Thoracic aorta (tissue), 2 donors: ENCODE measurements around the gene SOX18. TPM values are rescaled to one million over a fixed set of nuclear protein-coding genes. Genes with fewer than 3 reads are reported as not detected.

Source experiments
- ATAC-seq: fragments of 150-250 bp; one replicate; pipeline ENCODE4 v1.8.0; 2017; ENCODE audit warnings: low read depth; ENCODE audit not compliant: insufficient number of reproducible peaks, low FRiP score
- DNase-seq: peaks from one replicate; pipeline ENCODE4 v3.0.0-alpha.2; 2020; ENCODE audit warnings: low spot score
- H3K27ac ChIP-seq, 2 donors: fragments of 200-600 bp; sonication (generic); 1 replicate in 1 of 2; 2 replicates in 1 of 2; pipeline ENCODE4 v1.5.1; 2016; ENCODE audit warnings: mild to moderate bottlenecking in 2 of 2, moderate library complexity in 2 of 2
- H3K27me3 ChIP-seq: fragments of 200-600 bp; sonication (generic); replicated peaks from 2 replicates; pipeline ENCODE4 v1.6.0; 2016; ENCODE audit warnings: mild to moderate bottlenecking; ENCODE audit not compliant: insufficient read depth
- H3K36me3 ChIP-seq: fragments of 200-600 bp; sonication (generic); one replicate; pipeline ENCODE4 v1.5.1; 2016
- H3K4me1 ChIP-seq, 2 donors: fragments of 200-600 bp; sonication (generic); 1 replicate in 1 of 2; 2 replicates in 1 of 2; pipeline versions ENCODE4 v1.5.1 to v1.6.0; 2016; ENCODE audit warnings: low read depth in 2 of 2, mild to moderate bottlenecking in 1 of 2; ENCODE audit not compliant: control insufficient read depth in 1 of 2
- H3K4me3 ChIP-seq: fragments of 200-600 bp; sonication (generic); 2 replicates; pipeline ENCODE4 v1.5.1; 2016; ENCODE audit warnings: mild to moderate bottlenecking
- H3K9me3 ChIP-seq: fragments of 200-600 bp; sonication (generic); 2 replicates; pipeline ENCODE4 v1.5.1; 2016
- total RNA-seq, 2 donors: library from RNA; depleted of rRNA; stranded (reverse); fragments of >200 nt; gene quantifications; one replicate each; pipeline versions ENCODE4 v1.1.0 to v1.2.3, GENCODE V29; 2016
- TF ChIP-seq, protein P1 (sequence below): fragments of 200-600 bp; sonication (generic); IDR thresholded peaks from one replicate; pipeline ENCODE4 v1.5.1; 2019; ENCODE audit warnings: antibody characterized with exemption

Gene SOX18
- total RNA-seq, 2 donors from 2014 or later: 4.2 to 15.3 TPM

DNA sequence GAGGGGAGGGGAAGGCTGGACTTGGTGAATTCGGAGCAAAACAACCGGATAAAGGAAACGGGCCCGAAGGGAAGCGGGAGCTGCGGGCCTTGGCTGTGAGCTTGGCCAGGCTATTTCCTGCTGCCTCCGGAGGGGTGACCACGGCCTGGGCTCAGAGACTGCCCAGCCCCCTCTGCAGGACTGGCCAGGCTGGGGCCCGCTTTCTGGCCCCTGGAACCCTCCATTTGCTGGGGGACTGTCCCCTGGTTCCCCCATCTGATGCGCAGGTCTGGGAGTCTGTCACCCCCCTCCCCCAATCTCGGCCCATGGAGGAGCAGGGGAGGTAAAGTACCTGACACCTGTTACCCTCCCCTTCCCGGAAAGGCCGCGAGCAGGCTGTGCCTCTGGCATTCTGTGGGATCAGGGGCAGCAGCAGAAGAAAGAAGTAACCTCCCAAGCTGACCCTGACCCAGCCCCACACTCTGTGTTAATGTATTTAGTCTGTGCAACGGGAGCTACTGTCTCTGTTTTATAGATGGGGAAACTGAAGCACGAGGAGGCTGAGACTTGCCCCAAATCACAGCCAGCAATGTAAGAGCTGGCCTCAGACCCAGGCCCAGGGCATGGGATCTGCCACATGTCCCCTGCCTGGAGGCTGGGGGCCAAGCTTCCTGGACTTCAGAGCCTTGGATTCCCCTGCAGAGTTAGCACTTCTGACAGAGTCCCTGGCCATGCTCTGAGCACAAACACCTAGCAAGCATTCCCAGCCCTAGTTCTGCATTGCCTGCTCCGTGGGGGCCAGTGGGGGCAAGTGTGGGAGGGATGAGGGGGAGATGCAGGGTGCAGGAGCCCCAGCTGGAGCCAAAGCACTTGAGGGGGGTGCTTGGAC, 9.9 kb downstream of the SOX18 start:
- no peak overlapping the region for H3K27ac ChIP-seq
- no peak for ATAC-seq
- TF ChIP-seq, protein P1, sequence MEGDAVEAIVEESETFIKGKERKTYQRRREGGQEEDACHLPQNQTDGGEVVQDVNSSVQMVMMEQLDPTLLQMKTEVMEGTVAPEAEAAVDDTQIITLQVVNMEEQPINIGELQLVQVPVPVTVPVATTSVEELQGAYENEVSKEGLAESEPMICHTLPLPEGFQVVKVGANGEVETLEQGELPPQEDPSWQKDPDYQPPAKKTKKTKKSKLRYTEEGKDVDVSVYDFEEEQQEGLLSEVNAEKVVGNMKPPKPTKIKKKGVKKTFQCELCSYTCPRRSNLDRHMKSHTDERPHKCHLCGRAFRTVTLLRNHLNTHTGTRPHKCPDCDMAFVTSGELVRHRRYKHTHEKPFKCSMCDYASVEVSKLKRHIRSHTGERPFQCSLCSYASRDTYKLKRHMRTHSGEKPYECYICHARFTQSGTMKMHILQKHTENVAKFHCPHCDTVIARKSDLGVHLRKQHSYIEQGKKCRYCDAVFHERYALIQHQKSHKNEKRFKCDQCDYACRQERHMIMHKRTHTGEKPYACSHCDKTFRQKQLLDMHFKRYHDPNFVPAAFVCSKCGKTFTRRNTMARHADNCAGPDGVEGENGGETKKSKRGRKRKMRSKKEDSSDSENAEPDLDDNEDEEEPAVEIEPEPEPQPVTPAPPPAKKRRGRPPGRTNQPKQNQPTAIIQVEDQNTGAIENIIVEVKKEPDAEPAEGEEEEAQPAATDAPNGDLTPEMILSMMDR: no peak
- peaks cover 13 to 23% of the 10 kb centered on the region in 2 donors for H3K4me1 ChIP-seq
- no peaks in the 10 kb centered on the region for H3K9me3 ChIP-seq
- H3K36me3 ChIP-seq: no peaks in the 10 kb centered on the region
- DNase-seq: no peak
- peak overlapping the region; percentile 65 for H3K4me3 ChIP-seq
- no peaks in the 10 kb centered on the region for H3K27me3 ChIP-seq

DNA sequence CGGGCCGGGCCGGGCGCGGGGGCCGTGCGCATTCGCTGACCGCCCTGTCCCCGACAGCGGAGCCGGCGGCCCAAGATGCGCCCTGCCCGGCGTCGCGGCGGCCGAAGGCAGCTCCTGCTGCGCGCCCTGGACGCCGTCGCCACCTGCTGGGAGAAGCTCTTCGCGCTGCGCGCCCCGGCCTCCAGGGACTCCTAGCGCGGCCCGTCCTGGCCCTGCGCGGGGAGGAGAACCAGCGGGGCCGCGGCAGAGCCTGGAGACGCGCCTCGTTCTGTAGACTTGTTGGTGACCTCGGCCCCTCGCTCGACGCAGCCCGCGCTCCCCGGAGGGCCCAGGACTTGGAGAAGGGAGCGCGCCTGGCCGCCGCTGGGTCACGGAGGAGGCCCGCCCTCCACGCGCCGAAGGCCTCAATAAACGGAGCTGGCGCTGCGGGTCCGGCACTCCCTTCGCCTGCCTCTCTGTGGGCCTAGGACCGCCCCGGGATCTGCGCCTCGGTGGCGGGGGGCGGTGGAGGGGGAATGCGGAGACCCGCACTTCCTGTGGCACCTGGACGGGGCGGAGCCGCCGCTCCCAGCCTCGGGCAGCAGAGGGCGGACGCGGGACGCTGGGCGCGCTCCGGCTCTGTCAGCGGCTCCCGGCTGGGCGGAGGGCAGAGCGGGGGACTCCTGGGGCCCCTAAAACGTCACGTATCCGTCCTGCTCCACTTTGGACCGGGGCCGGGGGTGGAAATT, 10.7 kb downstream of the SOX18 start:
- H3K27me3 ChIP-seq: no peaks in the 10 kb centered on the region
- TF ChIP-seq, protein P1: peak; percentile 72
- ATAC-seq (no peak), DNase-seq (no peak)
- H3K4me1 ChIP-seq: peaks cover 13 to 23% of the 10 kb centered on the region in 2 donors
- H3K9me3 ChIP-seq: no peaks in the 10 kb centered on the region
- H3K4me3 ChIP-seq: peak overlapping the region; percentile 65
- H3K27ac ChIP-seq: no peak overlapping the region
- H3K36me3 ChIP-seq: no peaks in the 10 kb centered on the region

DNA sequence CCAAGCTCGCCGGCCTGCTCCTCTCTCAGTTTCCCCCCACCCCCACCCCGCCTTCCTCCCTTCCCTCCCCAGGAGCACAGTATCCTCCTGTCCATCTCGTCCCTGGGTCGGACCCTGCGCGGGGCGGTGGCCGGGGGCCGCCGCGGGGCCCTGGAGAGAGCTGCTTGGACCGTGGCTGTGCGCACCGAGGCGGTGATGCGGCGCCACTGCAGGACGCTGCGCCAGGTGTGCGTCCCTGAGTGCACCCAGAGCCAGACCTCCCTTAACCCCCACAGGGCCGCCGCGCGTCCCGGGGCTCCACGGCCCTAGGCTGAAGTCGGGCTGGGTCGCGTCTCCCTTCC, 11.2 kb downstream of the SOX18 start:
- TF ChIP-seq, protein P1: no peak
- H3K27ac ChIP-seq: no peak overlapping the region
- H3K9me3 ChIP-seq: no peaks in the 10 kb centered on the region
- ATAC-seq (no peak), DNase-seq (no peak)
- H3K4me1 ChIP-seq: peaks cover 13 to 23% of the 10 kb centered on the region in 2 donors
- no peaks in the 10 kb centered on the region for H3K27me3 ChIP-seq
- peaks cover 1% of the 10 kb centered on the region for H3K36me3 ChIP-seq
- peak overlapping the region; percentile 65 for H3K4me3 ChIP-seq

DNA sequence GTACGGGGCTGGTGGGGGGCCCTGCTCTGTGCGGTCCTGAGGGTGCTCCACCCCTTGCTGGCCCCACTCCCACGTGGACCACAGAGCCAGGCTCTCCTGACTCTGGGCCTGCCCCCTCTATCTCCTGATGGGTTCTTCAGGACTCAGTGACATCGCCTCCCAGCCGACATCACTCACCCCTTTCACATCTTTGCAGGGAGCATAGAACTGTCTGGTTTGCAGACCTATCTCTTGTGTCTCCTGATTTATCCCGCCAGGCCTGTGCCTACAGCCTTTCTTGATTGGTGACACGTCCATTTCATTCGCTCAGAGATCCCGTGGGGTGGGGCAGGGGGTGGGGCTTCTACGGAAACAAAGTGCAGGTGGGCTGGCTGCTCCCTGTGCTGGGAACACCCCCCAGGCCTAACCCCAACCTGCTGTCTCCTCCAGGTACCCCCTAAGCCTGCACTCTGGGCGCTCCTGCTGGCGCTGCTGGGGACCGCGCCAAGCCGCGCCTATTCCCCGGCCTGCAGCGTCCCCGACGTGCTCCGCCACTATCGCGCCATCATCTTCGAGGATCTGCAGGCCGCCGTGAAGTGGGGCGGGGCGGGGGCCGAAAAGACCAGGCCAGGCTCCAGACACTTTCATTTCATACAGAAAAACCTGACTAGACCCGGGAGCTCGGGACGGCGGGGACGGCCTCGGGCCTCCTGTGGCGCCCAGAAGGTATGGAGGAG, 11.8 kb downstream of the SOX18 start:
- TF ChIP-seq, protein P1: no peak
- DNase-seq (no peak), ATAC-seq (no peak)
- Histone ChIP-seq H3K36me3 (peaks cover 4% of the 10 kb centered on the region), H3K27me3 (no peaks in the 10 kb centered on the region), H3K4me3 (peak overlapping the region; percentile 65), H3K4me1 (peaks cover 13 to 23% of the 10 kb centered on the region in 2 donors), H3K9me3 (no peaks in the 10 kb centered on the region), H3K27ac (no peak overlapping the region)

DNA sequence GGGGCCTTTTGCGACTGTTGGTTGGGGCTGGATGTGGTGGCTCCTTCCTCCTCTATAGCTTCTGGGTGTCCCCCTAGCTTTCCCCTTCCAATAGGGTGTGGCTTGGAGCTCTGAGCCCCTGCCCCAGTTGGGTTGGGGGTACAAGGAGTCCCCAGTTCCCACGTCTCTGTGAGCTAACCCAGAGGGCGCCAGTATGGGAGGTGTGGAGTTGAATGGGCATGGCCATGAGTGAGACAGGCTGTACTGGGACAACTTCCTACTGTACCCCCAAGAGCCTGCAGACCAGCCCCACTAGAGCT, 12.3 kb downstream of the SOX18 start:
- Histone ChIP-seq H3K4me1 (peaks cover 10 to 19% of the 10 kb centered on the region in 2 donors), H3K4me3 (no peak overlapping the region), H3K27me3 (no peaks in the 10 kb centered on the region), H3K27ac (no peak overlapping the region), H3K9me3 (no peaks in the 10 kb centered on the region), H3K36me3 (peaks cover 4% of the 10 kb centered on the region)
- TF ChIP-seq, protein P1: no peak
- no peak for ATAC-seq
- DNase-seq: no peak
